ENCODE results near the gene MSI2. TPM values are rescaled to one million over a fixed set of nuclear protein-coding genes. Genes with fewer than 3 reads are reported as not detected.

Gene MSI2
- total and polyA plus RNA-seq, 2 donors (not counting 3 experiments of a cell fraction or from before 2014, with no cell fraction given): 20.9 to 59.3 TPM

- CTCF ChIA-PET: no interaction called here
Measured at GRCh38 chr17:57286399-57287105, 30.2 kb downstream of the MSI2 start.

More at GRCh38 chr17:57286399-57287105, 30.2 kb downstream of the MSI2 start:
- dilution Hi-C loops (cut with MboI; ENCODE audit: extremely low pct_ligation_motif_present, low sequenced_read_pairs): no loop called here
- Histone ChIP-seq H3K9me3 (replicated peaks; ENCODE audit: control insufficient read depth, insufficient read depth, low read length) (no peaks in the 10 kb centered on the region), H3K79me2 (ENCODE audit: control insufficient read depth, insufficient read depth, low read length) (no peaks in the 10 kb centered on the region), H3K9ac (replicated peaks; ENCODE audit: extremely low read depth, insufficient read depth, low read length) (no peak overlapping the region), H3K4me1 (ENCODE audit: control insufficient read depth, extremely low read depth, insufficient read depth, low read length) (no peaks in the 10 kb centered on the region), H4K20me1 (replicated peaks; ENCODE audit: control insufficient read depth, extremely low read depth, insufficient read depth, low read length) (no peaks in the 10 kb centered on the region), H3K27me3 (ENCODE audit: control insufficient read depth in 2 of 2, insufficient read depth in 2 of 2, low read length in 2 of 2) (no peaks in the 10 kb centered on the region), H3K9me1 (replicated peaks; ENCODE audit: control insufficient read depth, extremely low read depth, insufficient read depth, low read length) (no peaks in the 10 kb centered on the region), H3K36me3 (ENCODE audit: control insufficient read depth in 2 of 2, extremely low read depth in 1 of 2, insufficient read depth in 2 of 2, low read length in 2 of 2) (peaks cover 0 to under 1% of the 10 kb centered on the region in 2 experiments), H3K4me2 (ENCODE audit: insufficient read depth, low read length) (no peak overlapping the region), H3K27ac (ENCODE audit: insufficient read depth, low read depth, low read length) (no peak overlapping the region), H2AFZ (ENCODE audit: low read depth, low read length) (no peak overlapping the region), H3K4me3 (replicated peaks in 1 of 3; ENCODE audit: insufficient read depth in 1 of 3, low read depth in 1 of 3, low read length in 3 of 3) (no peak overlapping the region)
- BruUV-seq (replicated peaks): no TSS peak
- no peak for TF ChIP-seq EZH2 (IDR thresholded peaks at IDR 0.05; ENCODE audit: borderline replicate concordance, low read depth, low read length, severe bottlenecking)
- TF ChIP-seq MYC (IDR thresholded peaks at IDR 0.05; ENCODE audit: low read depth, low read length): no peak
- TF ChIP-seq POLR2AphosphoS5 (IDR thresholded peaks at IDR 0.05; ENCODE audit: insufficient read depth, low read depth, low read length): no peak
- no peak for TF ChIP-seq GATA2 (IDR thresholded peaks at IDR 0.05; ENCODE audit: insufficient read depth, insufficient read length, low read depth, low read length)
- no peak for TF ChIP-seq CTCF (IDR thresholded peaks at IDR 0.05; ENCODE audit: extremely low read depth in 1 of 2, insufficient read depth in 1 of 2, low read depth in 1 of 2, low read length in 2 of 2)
- no peak for TF ChIP-seq FOS (IDR thresholded peaks at IDR 0.05; ENCODE audit: borderline replicate concordance, insufficient read depth, low read length)
- TF ChIP-seq MAX (IDR thresholded peaks at IDR 0.05; ENCODE audit: insufficient read depth, insufficient read length): no peak
- no peak for TF ChIP-seq POLR2A (IDR thresholded peaks at IDR 0.05; ENCODE audit: low read depth, low read length)
- no peak for TF ChIP-seq JUN (IDR thresholded peaks at IDR 0.05; ENCODE audit: borderline replicate concordance, insufficient read depth, insufficient read length, low read depth)
- intact Hi-C loops (cut with micrococcal nuclease): no loop called here
- POLR2A ChIA-PET: no interaction called here
- FAIRE-seq (no peak), DNase-seq (ENCODE audit: low read depth, low spot score) (no peak)

Measured in endothelial cell of umbilical vein (primary cell).